Ovary (tissue), 9 donors: Measurements from ENCODE around the gene IL21R. TPM values are rescaled to one million over a fixed set of nuclear protein-coding genes. Genes with fewer than 3 reads are reported as not detected.

Source experiments
- DNase-seq, 5 donors: peaks; one replicate each; pipeline ENCODE4 v3.0.0-alpha.2; 2019 to 2020
- H3K27ac ChIP-seq, 2 donors: fragments of 200-600 bp; one replicate each; pipeline versions ENCODE4 v1.5.1 to v1.8.0; 2019 to 2022
- H3K27me3 ChIP-seq: fragments of 200-600 bp; one replicate; pipeline ENCODE4 v1.8.0; 2022
- H3K36me3 ChIP-seq: fragments of 200-600 bp; sonication (generic); one replicate; pipeline ENCODE4 v1.5.1; 2019
- H3K4me1 ChIP-seq: one replicate; pipeline ENCODE4 v1.8.1; 2013; ENCODE audit warnings: mild to moderate bottlenecking, moderate library complexity; ENCODE audit not compliant: insufficient read depth
- H3K4me3 ChIP-seq: fragments of 200-600 bp; sonication (generic); one replicate; pipeline ENCODE4 v1.5.1; 2017
- H3K9me3 ChIP-seq, 2 donors: fragments of 200-600 bp in 1 of 2; sonication (generic) in 1 of 2; one replicate each; pipeline versions ENCODE4 v1.5.1 to v1.8.1; 2013 to 2019; ENCODE audit warnings: mild to moderate bottlenecking in 1 of 2, moderate library complexity in 1 of 2
- EP300 ChIP-seq: sonication (generic); formaldehyde crosslinking; IDR thresholded peaks from one replicate; pipeline ENCODE4 v1.6.1; 2017; ENCODE audit warnings: antibody characterized with exemption
- POLR2A ChIP-seq: fragments of 450-650 bp; IDR thresholded peaks from one replicate; pipeline ENCODE4 v1.6.1; 2017; ENCODE audit warnings: antibody characterized with exemption, mild to moderate bottlenecking, moderate library complexity
- WGBS, 3 donors: extraction: QIAGEN DNeasy Blood & Tissue Kit in 1 of 3; methylation state at CpG; one replicate each; pipeline versions ENCODE4 v1.1.5 to v1.1.7; 2013 to 2017; 5-methylcytosine and 5-hydroxymethylcytosine counted together
- intact Hi-C, 4 donors: fragments of 100-400 bp; cut with DNase I; formaldehyde crosslinking; loops; one replicate each; pipeline versions ENCODE4 v1.11.0 to v1.15.1; 2022 to 2023
- polyA plus RNA-seq, 2 donors: library from polyadenylated mRNA; stranded (reverse); fragments of 200-250 nt in 1 of 2; fragments of 350-450 nt in 1 of 2; fragmentation: Illumina TruSeq in 1 of 2; extraction: RNeasy Lipid Tissue Mini Kit (QIAGEN cat#74804) in 1 of 2; gene quantifications; one replicate each; pipeline ENCODE4 v1.2.3, GENCODE V29; 2013 to 2014
- total RNA-seq, 7 donors: library from RNA; depleted of rRNA in 2 of 7; stranded (reverse); fragments of >200 nt in 2 of 7; fragmentation: NEBNext Ultra II Directional in 3 of 7; extraction: Animal tissue kit (Norgen Biotek cat#: 25700) in 3 of 7; gene quantifications; one replicate each; pipeline versions ENCODE4 v1.1.0 to v1.2.4, GENCODE V29; 2016 to 2023
- TF ChIP-seq, protein P1 (sequence below), 3 donors: fragments of 450-650 bp in 2 of 3; fragments of 200-600 bp in 1 of 3; IDR thresholded peaks; one replicate each; pipeline versions ENCODE4 v1.5.1 to v1.8.0; 2016 to 2022; ENCODE audit warnings: antibody characterized with exemption in 3 of 3, mild to moderate bottlenecking in 1 of 3
- donor health status: DM: no; HTN: no; CAD: no; lungs with moderate emphysema.
- donor health status: DM: no; HTN: no; CAD: no.
- donor health status: Bipolar disorder and iron deficiency.
- donor health status: DM: yes; HTN: yes; CAD: no.
- donor health status: DM: no; HTN: no; CAD: no.
- donor health status: DM: yes; HTN: yes; CAD: no.

IL21R gene
- total and polyA plus RNA-seq, 9 donors = 0.01 to 1.00 (median 0.23) TPM; not detected in 2

DNA sequence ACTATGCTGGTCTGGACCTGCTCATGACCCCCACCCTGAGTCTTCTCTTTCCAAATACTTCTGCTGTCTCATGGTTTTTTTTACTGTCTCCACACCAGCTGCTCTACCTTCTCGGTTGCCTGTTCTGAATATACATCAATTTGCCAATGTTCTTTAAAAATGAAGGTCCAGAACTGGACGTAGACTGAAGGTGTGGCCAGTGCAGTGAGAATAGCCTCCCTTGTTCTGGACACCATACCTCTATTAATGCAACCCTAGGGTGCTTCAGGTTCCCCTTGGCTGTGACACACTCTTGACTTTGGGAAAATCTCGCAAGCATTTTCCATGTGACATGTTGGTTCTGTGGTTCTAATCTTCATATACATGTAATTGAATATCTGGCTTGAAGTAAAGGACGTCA is 15.3 kb upstream of the IL21R start:
- Histone ChIP-seq H3K27me3 (no peaks in the 10 kb centered on the region), H3K27ac (no peak overlapping the region), H3K4me3 (no peak overlapping the region), H3K4me1 (no peaks in the 10 kb centered on the region), H3K9me3 (peaks cover 0 to 7% of the 10 kb centered on the region in 2 donors), H3K36me3 (no peaks in the 10 kb centered on the region)
- WGBS, 3 donors = 75 to 77% (median 75%) methylated on average over 4 of the region's 4 CpGs
- intact Hi-C loops = no loop called here
- no peak for DNase-seq
- TF ChIP-seq, protein P1, sequence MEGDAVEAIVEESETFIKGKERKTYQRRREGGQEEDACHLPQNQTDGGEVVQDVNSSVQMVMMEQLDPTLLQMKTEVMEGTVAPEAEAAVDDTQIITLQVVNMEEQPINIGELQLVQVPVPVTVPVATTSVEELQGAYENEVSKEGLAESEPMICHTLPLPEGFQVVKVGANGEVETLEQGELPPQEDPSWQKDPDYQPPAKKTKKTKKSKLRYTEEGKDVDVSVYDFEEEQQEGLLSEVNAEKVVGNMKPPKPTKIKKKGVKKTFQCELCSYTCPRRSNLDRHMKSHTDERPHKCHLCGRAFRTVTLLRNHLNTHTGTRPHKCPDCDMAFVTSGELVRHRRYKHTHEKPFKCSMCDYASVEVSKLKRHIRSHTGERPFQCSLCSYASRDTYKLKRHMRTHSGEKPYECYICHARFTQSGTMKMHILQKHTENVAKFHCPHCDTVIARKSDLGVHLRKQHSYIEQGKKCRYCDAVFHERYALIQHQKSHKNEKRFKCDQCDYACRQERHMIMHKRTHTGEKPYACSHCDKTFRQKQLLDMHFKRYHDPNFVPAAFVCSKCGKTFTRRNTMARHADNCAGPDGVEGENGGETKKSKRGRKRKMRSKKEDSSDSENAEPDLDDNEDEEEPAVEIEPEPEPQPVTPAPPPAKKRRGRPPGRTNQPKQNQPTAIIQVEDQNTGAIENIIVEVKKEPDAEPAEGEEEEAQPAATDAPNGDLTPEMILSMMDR (IDR thresholded peaks at IDR 0.05) = no peak

DNA sequence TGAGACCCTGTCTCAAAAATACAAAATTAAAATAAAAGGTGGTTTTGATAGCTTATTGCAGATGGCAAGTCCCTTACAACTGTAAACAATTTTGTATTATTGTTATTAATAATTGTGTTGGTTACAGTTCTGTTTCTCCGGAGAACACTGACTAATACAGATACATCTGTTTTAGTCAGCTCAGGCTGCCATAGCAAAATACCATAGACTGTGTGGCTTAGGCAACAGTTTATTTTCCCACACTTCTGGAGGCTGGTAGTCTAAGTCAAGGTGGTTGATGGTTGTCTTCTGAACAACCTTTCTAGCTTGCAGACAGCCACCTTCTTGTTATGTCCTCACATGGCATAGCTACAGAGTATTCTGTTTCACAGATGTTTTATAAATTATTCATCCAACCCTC is 14.2 kb upstream of the IL21R start:
- H3K27ac ChIP-seq = no peak overlapping the region
- no peaks in the 10 kb centered on the region for H3K36me3 ChIP-seq
- DNase-seq = no peak
- WGBS, 3 donors = 37 to 74% (median 68%) methylated on average over 1 of the region's 1 CpG
- TF ChIP-seq EP300 (no peak), POLR2A (no peak)
- TF ChIP-seq, protein P1 (IDR thresholded peaks at IDR 0.05) = no peak
- peaks cover 0 to 7% of the 10 kb centered on the region in 2 donors for H3K9me3 ChIP-seq
- H3K4me1 ChIP-seq = no peaks in the 10 kb centered on the region
- H3K27me3 ChIP-seq = no peaks in the 10 kb centered on the region
- H3K4me3 ChIP-seq = no peak overlapping the region
- intact Hi-C loops = no loop called here

DNA sequence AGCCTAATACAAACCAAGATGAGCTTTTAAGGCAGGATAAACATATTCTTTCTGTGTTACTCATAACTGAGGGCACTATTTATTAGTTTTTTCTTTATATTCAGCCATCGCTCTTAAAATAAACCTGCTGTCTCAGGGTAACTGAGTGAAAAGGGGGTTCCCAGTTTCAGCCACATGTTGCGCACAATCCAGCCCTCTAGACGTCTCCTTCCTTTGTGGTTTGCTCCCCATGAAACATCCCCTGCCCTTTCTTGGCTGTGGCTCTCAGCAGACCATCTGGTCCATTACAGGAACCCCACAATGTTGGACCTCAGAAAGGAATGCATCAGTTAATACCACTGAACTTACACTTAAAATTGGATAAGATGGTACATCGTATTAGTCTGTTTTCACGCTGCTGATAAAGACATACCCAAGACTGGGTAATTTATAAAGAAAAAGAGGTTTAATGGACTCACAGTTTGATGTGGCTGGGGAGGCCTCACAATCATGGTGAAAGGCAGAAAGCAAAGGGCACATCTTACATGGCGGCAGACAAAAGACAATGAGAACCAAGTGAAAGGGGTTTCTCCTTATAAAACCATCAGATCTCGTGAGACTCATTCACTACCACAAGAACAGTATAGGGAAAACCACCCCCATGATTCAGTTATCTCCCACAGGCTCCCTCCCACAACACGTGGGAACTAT is 12.6 kb upstream of the IL21R start:
- Histone ChIP-seq H3K4me1 (no peaks in the 10 kb centered on the region), H3K4me3 (no peak overlapping the region), H3K9me3 (peaks cover 0 to 7% of the 10 kb centered on the region in 2 donors), H3K36me3 (no peaks in the 10 kb centered on the region), H3K27ac (no peak overlapping the region), H3K27me3 (no peaks in the 10 kb centered on the region)
- TF ChIP-seq EP300 = no peak
- TF ChIP-seq POLR2A = no peak
- TF ChIP-seq, protein P1 (IDR thresholded peaks at IDR 0.05) = no peak
- WGBS, 3 donors = 75 to 82% (median 76%) methylated on average over 8 of the region's 8 CpGs
- intact Hi-C loops = no loop called here
- DNase-seq = no peak

DNA sequence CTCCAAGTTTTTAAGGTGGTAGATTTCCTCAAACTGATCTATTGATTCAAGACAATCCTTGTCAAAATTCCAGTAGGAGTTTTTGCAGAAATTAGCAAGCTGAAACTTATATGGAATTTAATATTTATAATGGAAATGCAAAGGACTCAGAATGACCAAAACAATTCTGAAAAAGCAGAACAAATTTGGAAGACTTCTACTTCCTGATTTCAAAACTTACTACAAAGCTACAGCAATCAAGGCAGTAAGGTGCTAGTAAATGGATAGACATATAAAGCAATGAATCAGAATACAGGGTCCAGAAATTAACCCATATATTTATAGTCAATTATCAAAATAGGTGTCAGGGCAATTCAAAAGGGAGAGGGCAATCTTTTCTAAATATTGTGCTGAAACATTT is 11.8 kb upstream of the IL21R start:
- H3K4me1 ChIP-seq = no peaks in the 10 kb centered on the region
- no peak overlapping the region for H3K27ac ChIP-seq
- TF ChIP-seq, protein P1 (IDR thresholded peaks at IDR 0.05) = no peak
- TF ChIP-seq POLR2A (no peak), EP300 (no peak)
- H3K36me3 ChIP-seq = no peaks in the 10 kb centered on the region
- no peak for DNase-seq
- intact Hi-C loops = no loop called here
- H3K27me3 ChIP-seq = no peaks in the 10 kb centered on the region
- no peak overlapping the region for H3K4me3 ChIP-seq
- peaks cover 0 to 7% of the 10 kb centered on the region in 2 donors for H3K9me3 ChIP-seq
